Neural cell (in vitro differentiated cells): ENCODE data around the gene SEMA6C. TPM values are rescaled to one million over a fixed set of nuclear protein-coding genes. Genes with fewer than 3 reads are reported as not detected.

Source experiments
- H2AFZ ChIP-seq: fragments of 200-600, 300-800 bp; sonication (generic), shearing (Covaris generic); 2 replicates; pipeline ENCODE4 v1.6.0; 2014; ENCODE audit warnings: low read depth, mild to moderate bottlenecking, antibody characterized with exemption, low read length, moderate library complexity
- H3F3A ChIP-seq: fragments of 200-600 bp; shearing (Covaris generic); 2 replicates; pipeline ENCODE4 v1.6.1; 2016; ENCODE audit warnings: mild to moderate bottlenecking, moderate library complexity, mixed read lengths, antibody characterized with exemption, low read length; ENCODE audit not compliant: insufficient read depth, poor library complexity, severe bottlenecking
- H3K27ac ChIP-seq: fragments of 200-600, 300-800 bp; sonication (generic), shearing (Covaris generic); 2 replicates; pipeline ENCODE4 v1.5.1; 2014; ENCODE audit warnings: mild to moderate bottlenecking, low read length, moderate library complexity
- H3K27me3 ChIP-seq: fragments of 300-800, 200-600 bp; sonication (generic), shearing (Covaris generic); 2 replicates; pipeline ENCODE4 v1.6.0; 2014; ENCODE audit warnings: mild to moderate bottlenecking, low read depth, low read length, moderate library complexity; ENCODE audit not compliant: insufficient read depth
- H3K36me3 ChIP-seq: fragments of 300-800, 200-600 bp; sonication (generic), shearing (Covaris generic); 2 replicates; pipeline ENCODE4 v1.5.1; 2014; ENCODE audit warnings: mild to moderate bottlenecking, antibody characterized with exemption, low read length, moderate library complexity; ENCODE audit not compliant: insufficient read depth
- H3K4me2 ChIP-seq: fragments of 300-800, 200-600 bp; sonication (generic), shearing (Covaris generic); 2 replicates; pipeline ENCODE4 v1.6.0; 2014; ENCODE audit warnings: mild to moderate bottlenecking, low read length
- H3K4me3 ChIP-seq: fragments of 300-800, 200-600 bp; sonication (generic), shearing (Covaris generic); 2 replicates; pipeline ENCODE4 v1.5.1; 2014; ENCODE audit warnings: mild to moderate bottlenecking, low read length, moderate library complexity
- H3K79me2 ChIP-seq: fragments of 200-600 bp; shearing (Covaris generic); replicated peaks from 2 replicates; pipeline ENCODE4 v1.6.0; 2014; ENCODE audit warnings: mild to moderate bottlenecking, low read length, moderate library complexity; ENCODE audit not compliant: insufficient read depth
- H3K9ac ChIP-seq: fragments of 300-800, 200-600 bp; sonication (generic), shearing (Covaris generic); 2 replicates; pipeline ENCODE4 v1.6.1; 2016; ENCODE audit warnings: mild to moderate bottlenecking, low read length, mixed read lengths
- H3K9me2 ChIP-seq: fragments of 200-600 bp; shearing (Covaris generic); 2 replicates; pipeline ENCODE4 v1.6.1; 2016; ENCODE audit warnings: mild to moderate bottlenecking, low read length, mixed read lengths; ENCODE audit not compliant: insufficient read depth
- H3K9me3 ChIP-seq: fragments of 200-600, 300-800 bp; sonication (generic), shearing (Covaris generic); 2 replicates; pipeline ENCODE4 v1.6.1; 2016; ENCODE audit warnings: mild to moderate bottlenecking, mixed run types, low read length, moderate library complexity, mixed read lengths
- H4K20me1 ChIP-seq: fragments of 200-600 bp; shearing (Covaris generic); 2 replicates; pipeline ENCODE4 v1.6.1; 2016; ENCODE audit warnings: mild to moderate bottlenecking, mixed run types; ENCODE audit not compliant: insufficient read depth
- EP300 ChIP-seq: fragments of 450-650 bp; conservative IDR thresholded peaks from 2 replicates; pipeline ENCODE4 v1.6.1; 2014; ENCODE audit warnings: antibody characterized with exemption, mild to moderate bottlenecking, moderate library complexity; ENCODE audit not compliant: poor library complexity, severe bottlenecking
- EZH2 ChIP-seq: fragments of 200-600, 300-800 bp; shearing (Covaris generic), sonication (generic); IDR thresholded peaks from 2 replicates; pipeline ENCODE4 v1.6.1; 2014; ENCODE audit warnings: antibody characterized with exemption, low read length, borderline replicate concordance, mild to moderate bottlenecking; ENCODE audit not compliant: insufficient read depth, poor library complexity, severe bottlenecking
- MXI1 ChIP-seq: fragments of 450-650 bp; conservative IDR thresholded peaks from 2 replicates; pipeline ENCODE4 v1.6.1; 2014; ENCODE audit warnings: antibody characterized with exemption, mild to moderate bottlenecking; ENCODE audit not compliant: poor library complexity, severe bottlenecking
- POLR2AphosphoS5 ChIP-seq: IDR thresholded peaks from 2 replicates; pipeline ENCODE4 v1.6.1; 2012
- RAD21 ChIP-seq: fragments of 450-650 bp; conservative IDR thresholded peaks from 2 replicates; pipeline ENCODE4 v1.6.1; 2014; ENCODE audit warnings: antibody characterized with exemption, mild to moderate bottlenecking, moderate library complexity
- SMC3 ChIP-seq: fragments of 450-650 bp; conservative IDR thresholded peaks from 2 replicates; pipeline ENCODE4 v1.6.1; 2014; ENCODE audit warnings: antibody characterized with exemption, mild to moderate bottlenecking, moderate library complexity; ENCODE audit not compliant: poor library complexity
- TAF1 ChIP-seq: IDR thresholded peaks from 2 replicates; pipeline ENCODE4 v1.6.1; 2012; ENCODE audit warnings: low read depth
- polyA plus RNA-seq: library from polyadenylated mRNA; depleted of rRNA; stranded (reverse); fragments of >200 nt; gene quantifications from 2 replicates; pipeline ENCODE4 v1.2.3, GENCODE V29; 2014
- TF ChIP-seq, protein P1 (sequence below): IDR thresholded peaks from 2 replicates; pipeline ENCODE4 v1.6.1; 2012; ENCODE audit warnings: borderline replicate concordance
- TF ChIP-seq, protein P2 (sequence below): fragments of 450-650 bp; IDR thresholded peaks from 2 replicates; pipeline ENCODE4 v1.5.1; 2014; ENCODE audit warnings: antibody characterized with exemption, mild to moderate bottlenecking, moderate library complexity; ENCODE audit not compliant: poor library complexity, severe bottlenecking

The SEMA6C gene
- polyA plus RNA-seq, 1 donor from 2014 or later = 32.5 TPM

DNA sequence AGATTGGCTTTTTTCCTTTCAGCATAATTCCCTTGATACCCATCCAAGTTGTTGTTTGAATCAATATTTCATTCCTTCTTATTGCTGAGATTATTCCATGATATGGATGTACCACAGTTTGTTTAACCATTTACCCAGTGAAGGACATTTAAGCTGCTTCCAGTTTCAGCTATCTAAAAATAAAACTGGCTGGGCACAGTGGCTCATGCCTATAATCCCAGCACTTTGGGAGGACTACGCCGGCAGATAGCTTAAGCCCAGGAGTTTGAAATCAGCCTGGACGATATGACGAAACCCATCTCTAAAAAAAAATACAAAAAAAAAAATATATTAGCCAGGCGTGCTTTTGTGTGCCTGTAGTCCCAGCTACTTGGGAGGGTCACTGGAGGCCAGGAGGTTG, 32.6 kb downstream of the SEMA6C start:
- Histone ChIP-seq H3K36me3 (no peaks in the 10 kb centered on the region), H3K4me2 (no peak overlapping the region), H3K9me2 (no peaks in the 10 kb centered on the region), H3K27ac (no peak overlapping the region), H2AFZ (no peak overlapping the region), H3K4me3 (no peak overlapping the region), H3K79me2 (no peaks in the 10 kb centered on the region), H4K20me1 (no peaks in the 10 kb centered on the region), H3K27me3 (no peaks in the 10 kb centered on the region), H3K9me3 (no peaks in the 10 kb centered on the region), H3K9ac (no peak overlapping the region), H3F3A (no peaks in the 10 kb centered on the region)
- TF ChIP-seq TAF1 (no peak), EZH2 (no peak), EP300 (no peak), POLR2AphosphoS5 (no peak), RAD21 (no peak), MXI1 (no peak), SMC3 (no peak)
- TF ChIP-seq, protein P1, sequence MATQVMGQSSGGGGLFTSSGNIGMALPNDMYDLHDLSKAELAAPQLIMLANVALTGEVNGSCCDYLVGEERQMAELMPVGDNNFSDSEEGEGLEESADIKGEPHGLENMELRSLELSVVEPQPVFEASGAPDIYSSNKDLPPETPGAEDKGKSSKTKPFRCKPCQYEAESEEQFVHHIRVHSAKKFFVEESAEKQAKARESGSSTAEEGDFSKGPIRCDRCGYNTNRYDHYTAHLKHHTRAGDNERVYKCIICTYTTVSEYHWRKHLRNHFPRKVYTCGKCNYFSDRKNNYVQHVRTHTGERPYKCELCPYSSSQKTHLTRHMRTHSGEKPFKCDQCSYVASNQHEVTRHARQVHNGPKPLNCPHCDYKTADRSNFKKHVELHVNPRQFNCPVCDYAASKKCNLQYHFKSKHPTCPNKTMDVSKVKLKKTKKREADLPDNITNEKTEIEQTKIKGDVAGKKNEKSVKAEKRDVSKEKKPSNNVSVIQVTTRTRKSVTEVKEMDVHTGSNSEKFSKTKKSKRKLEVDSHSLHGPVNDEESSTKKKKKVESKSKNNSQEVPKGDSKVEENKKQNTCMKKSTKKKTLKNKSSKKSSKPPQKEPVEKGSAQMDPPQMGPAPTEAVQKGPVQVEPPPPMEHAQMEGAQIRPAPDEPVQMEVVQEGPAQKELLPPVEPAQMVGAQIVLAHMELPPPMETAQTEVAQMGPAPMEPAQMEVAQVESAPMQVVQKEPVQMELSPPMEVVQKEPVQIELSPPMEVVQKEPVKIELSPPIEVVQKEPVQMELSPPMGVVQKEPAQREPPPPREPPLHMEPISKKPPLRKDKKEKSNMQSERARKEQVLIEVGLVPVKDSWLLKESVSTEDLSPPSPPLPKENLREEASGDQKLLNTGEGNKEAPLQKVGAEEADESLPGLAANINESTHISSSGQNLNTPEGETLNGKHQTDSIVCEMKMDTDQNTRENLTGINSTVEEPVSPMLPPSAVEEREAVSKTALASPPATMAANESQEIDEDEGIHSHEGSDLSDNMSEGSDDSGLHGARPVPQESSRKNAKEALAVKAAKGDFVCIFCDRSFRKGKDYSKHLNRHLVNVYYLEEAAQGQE = no peak
- TF ChIP-seq, protein P2, sequence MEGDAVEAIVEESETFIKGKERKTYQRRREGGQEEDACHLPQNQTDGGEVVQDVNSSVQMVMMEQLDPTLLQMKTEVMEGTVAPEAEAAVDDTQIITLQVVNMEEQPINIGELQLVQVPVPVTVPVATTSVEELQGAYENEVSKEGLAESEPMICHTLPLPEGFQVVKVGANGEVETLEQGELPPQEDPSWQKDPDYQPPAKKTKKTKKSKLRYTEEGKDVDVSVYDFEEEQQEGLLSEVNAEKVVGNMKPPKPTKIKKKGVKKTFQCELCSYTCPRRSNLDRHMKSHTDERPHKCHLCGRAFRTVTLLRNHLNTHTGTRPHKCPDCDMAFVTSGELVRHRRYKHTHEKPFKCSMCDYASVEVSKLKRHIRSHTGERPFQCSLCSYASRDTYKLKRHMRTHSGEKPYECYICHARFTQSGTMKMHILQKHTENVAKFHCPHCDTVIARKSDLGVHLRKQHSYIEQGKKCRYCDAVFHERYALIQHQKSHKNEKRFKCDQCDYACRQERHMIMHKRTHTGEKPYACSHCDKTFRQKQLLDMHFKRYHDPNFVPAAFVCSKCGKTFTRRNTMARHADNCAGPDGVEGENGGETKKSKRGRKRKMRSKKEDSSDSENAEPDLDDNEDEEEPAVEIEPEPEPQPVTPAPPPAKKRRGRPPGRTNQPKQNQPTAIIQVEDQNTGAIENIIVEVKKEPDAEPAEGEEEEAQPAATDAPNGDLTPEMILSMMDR = no peak

DNA sequence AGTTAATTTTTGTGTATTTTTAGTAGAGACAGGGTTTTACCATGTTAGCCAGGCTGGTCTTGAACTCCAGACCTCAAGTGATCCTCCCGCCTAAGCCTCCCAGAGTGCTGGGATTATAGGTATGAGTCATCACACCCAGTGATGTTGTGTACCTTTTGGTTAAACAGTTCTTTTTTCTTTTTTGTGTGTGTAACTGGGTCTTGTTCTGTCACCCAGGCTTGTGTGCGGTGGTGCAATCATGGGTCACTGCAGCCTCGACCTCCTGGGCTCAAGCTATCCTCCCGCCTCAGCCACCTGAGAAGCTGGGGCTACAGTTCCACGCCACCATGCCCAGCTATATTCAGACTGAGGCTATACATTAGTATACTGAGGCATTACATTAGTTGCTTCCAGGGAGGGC, 38.1 kb downstream of the SEMA6C start:
- Histone ChIP-seq H3K79me2 (no peaks in the 10 kb centered on the region), H3K36me3 (no peaks in the 10 kb centered on the region), H3K9me2 (no peaks in the 10 kb centered on the region), H3K4me2 (no peak overlapping the region), H3K9ac (no peak overlapping the region), H2AFZ (no peak overlapping the region), H3K27ac (no peak overlapping the region), H3F3A (no peaks in the 10 kb centered on the region), H4K20me1 (no peaks in the 10 kb centered on the region), H3K9me3 (no peaks in the 10 kb centered on the region), H3K27me3 (no peaks in the 10 kb centered on the region), H3K4me3 (no peak overlapping the region)
- no peak for TF ChIP-seq POLR2AphosphoS5
- TF ChIP-seq, protein P1 = no peak
- TF ChIP-seq, protein P2 = no peak
- TF ChIP-seq RAD21 = no peak
- no peak for TF ChIP-seq EP300
- no peak for TF ChIP-seq TAF1
- no peak for TF ChIP-seq EZH2
- no peak for TF ChIP-seq MXI1
